HFF-Myc (cell line): Measurements from ENCODE around the gene S1PR3.

Experiments used
- DNase-seq: peaks from one replicate; pipeline ENCODE4 v3.0.0-alpha.2; 2011; ENCODE audit warnings: low read depth; ENCODE audit errors: extremely low read depth
- H3K4me3 ChIP-seq: replicated peaks from 2 replicates; pipeline ENCODE4 v1.5.1; 2011; ENCODE audit warnings: low read depth, mild to moderate bottlenecking, control low read depth, low read length
- TF ChIP-seq, protein P1 (sequence below): IDR thresholded peaks from 2 replicates; pipeline ENCODE4 v1.5.1; 2012; ENCODE audit warnings: mild to moderate bottlenecking, low read depth, low read length, control low read depth; ENCODE audit errors: missing control alignments

S1PR3 gene

GRCh38 chr9:88975966-88976889 is 15.0 kb upstream of the S1PR3 start:
- no peak for DNase-seq
- TF ChIP-seq, protein P1, sequence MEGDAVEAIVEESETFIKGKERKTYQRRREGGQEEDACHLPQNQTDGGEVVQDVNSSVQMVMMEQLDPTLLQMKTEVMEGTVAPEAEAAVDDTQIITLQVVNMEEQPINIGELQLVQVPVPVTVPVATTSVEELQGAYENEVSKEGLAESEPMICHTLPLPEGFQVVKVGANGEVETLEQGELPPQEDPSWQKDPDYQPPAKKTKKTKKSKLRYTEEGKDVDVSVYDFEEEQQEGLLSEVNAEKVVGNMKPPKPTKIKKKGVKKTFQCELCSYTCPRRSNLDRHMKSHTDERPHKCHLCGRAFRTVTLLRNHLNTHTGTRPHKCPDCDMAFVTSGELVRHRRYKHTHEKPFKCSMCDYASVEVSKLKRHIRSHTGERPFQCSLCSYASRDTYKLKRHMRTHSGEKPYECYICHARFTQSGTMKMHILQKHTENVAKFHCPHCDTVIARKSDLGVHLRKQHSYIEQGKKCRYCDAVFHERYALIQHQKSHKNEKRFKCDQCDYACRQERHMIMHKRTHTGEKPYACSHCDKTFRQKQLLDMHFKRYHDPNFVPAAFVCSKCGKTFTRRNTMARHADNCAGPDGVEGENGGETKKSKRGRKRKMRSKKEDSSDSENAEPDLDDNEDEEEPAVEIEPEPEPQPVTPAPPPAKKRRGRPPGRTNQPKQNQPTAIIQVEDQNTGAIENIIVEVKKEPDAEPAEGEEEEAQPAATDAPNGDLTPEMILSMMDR = no peak
- H3K4me3 ChIP-seq = no peak overlapping the region

DNA sequence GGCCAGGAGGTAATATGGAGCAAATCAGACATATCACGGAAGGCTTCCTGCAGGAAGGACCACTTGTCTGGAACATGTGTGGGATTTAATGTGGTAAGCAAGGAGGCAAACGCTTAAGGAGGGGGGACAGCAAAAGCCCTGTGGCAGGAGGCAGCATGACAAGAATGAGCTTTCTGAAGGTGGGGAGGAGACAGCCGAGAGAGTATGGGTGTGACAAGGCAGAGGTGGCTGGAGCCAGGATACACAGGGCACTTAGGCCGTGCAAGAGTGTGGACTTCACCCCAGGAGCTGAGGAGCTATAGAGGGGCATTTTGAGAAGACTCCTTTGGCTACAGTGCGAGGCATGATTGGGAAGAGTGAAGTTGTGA is 14.4 kb upstream of the S1PR3 start:
- TF ChIP-seq, protein P1 = no peak
- no peak overlapping the region for H3K4me3 ChIP-seq
- DNase-seq = no peak

DNA sequence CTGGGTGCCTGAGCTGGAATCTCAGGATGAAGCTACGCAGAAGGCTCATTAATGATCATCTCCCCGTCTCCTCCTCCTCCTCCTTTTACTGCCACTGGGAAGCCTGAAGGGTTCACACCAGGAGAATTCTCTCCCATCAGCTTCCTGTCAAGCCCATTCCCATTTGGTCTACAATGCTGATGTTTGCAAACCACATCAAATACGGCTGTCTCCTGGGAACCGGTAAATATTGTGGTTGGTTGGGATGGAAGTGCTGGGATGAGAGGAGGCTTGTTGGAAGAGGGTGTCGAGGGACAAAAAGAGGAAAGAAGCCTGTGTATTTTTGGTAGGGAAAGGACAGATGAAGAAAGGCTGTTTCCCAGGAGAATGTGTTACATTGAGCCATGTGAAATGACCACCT is 13.2 kb upstream of the S1PR3 start:
- TF ChIP-seq, protein P1 = no peak
- DNase-seq = no peak
- no peak overlapping the region for H3K4me3 ChIP-seq

GRCh38 chr9:88979021-88979420 is 12.2 kb upstream of the S1PR3 start:
- no peak for DNase-seq
- H3K4me3 ChIP-seq = no peak overlapping the region
- TF ChIP-seq, protein P1 = no peak

DNA sequence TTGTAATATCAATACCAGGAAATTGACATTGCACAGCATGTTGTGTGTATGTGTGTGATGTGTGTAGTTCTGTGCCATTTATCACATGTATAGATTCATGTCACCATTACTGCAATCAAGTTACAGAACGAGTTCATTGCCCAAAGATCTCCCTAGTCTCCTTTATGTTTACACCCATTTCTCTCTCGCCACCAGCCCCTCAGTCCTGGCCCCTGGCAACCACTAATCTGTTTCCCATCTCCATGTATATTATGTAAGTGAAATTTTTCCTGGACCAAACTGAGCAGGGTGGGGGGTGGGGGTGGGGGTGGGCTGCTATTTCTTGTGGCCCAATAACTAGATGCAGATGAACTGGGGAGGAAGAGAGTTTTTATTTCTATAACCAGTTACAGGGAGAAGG is 11.5 kb upstream of the S1PR3 start:
- TF ChIP-seq, protein P1 = no peak
- H3K4me3 ChIP-seq = no peak overlapping the region
- DNase-seq = no peak

GRCh38 chr9:88980740-88981203 is 10.5 kb upstream of the S1PR3 start:
- H3K4me3 ChIP-seq = no peak overlapping the region
- DNase-seq = peak; percentile 38

More at GRCh38 chr9:88980740-88981203, 10.5 kb upstream of the S1PR3 start:
- TF ChIP-seq, protein P1 = no peak
